Progenitor cell of endocrine pancreas (in vitro differentiated cells): ENCODE data around the gene NYAP2. TPM values are rescaled to one million over a fixed set of nuclear protein-coding genes. Genes with fewer than 3 reads are reported as not detected.

Experiments used
- DNase-seq: peaks from one replicate; pipeline ENCODE4 v3.0.0; 2021; ENCODE audit warnings: low spot score; ENCODE audit not compliant: unreplicated experiment
- H3K27ac Mint-ChIP-seq: 2 replicates; pipeline ENCODE4 v1.8.0; 2021; ENCODE audit warnings: mild to moderate bottlenecking, moderate library complexity, mixed read lengths
- H3K27me3 Mint-ChIP-seq: 2 replicates; pipeline ENCODE4 v1.8.0; 2021; ENCODE audit warnings: mixed read lengths
- H3K36me3 Mint-ChIP-seq: 2 replicates; pipeline ENCODE4 v1.8.0; 2022; ENCODE audit warnings: mixed read lengths; ENCODE audit not compliant: insufficient read depth
- H3K4me1 Mint-ChIP-seq: 2 replicates; pipeline ENCODE4 v1.8.0; 2021; ENCODE audit warnings: low read depth, mixed read lengths
- H3K4me3 Mint-ChIP-seq: 2 replicates; pipeline ENCODE4 v1.8.0; 2021; ENCODE audit warnings: low read depth, mild to moderate bottlenecking, moderate library complexity, mixed read lengths
- H3K9me3 Mint-ChIP-seq: 2 replicates; pipeline ENCODE4 v1.8.0; 2021; ENCODE audit warnings: low read depth, mixed read lengths
- CTCF ChIP-seq: fragments of 200-600 bp; sonication (generic); IDR thresholded peaks from one replicate; pipeline ENCODE4 v1.5.0; 2021; ENCODE audit warnings: antibody characterized with exemption, mild to moderate bottlenecking; ENCODE audit not compliant: unreplicated experiment
- total RNA-seq: library from RNA; stranded (reverse); gene quantifications from 2 replicates; pipeline ENCODE4 v1.2.1, GENCODE V29; 2021

Gene NYAP2
- total RNA-seq, 1 donor from 2014 or later: 0.10 TPM

- Mint-ChIP-seq H3K4me3 (no peak overlapping the region), H3K36me3 (no peaks in the 10 kb centered on the region), H3K9me3 (no peaks in the 10 kb centered on the region), H3K27me3 (peaks cover 9% of the 10 kb centered on the region), H3K4me1 (peaks cover 1% of the 10 kb centered on the region), H3K27ac (no peak overlapping the region)
- DNase-seq: no peak
- TF ChIP-seq CTCF: no peak
Observed at GRCh38 chr2:225422145-225422544, 22.6 kb downstream of the NYAP2 start.

- Mint-ChIP-seq H3K27me3 (peaks cover 7% of the 10 kb centered on the region), H3K4me1 (peaks cover 1% of the 10 kb centered on the region)
- no peak for TF ChIP-seq CTCF
Observed at GRCh38 chr2:225425284-225425683, 25.8 kb downstream of the NYAP2 start.

GRCh38 chr2:225428360-225428759 lies 28.9 kb downstream of the NYAP2 start:
- no peak for DNase-seq
- no peak overlapping the region for H3K27ac Mint-ChIP-seq

More at GRCh38 chr2:225425284-225425683, 25.8 kb downstream of the NYAP2 start:
- Mint-ChIP-seq H3K4me3 (no peak overlapping the region), H3K36me3 (no peaks in the 10 kb centered on the region), H3K9me3 (no peaks in the 10 kb centered on the region), H3K27ac (no peak overlapping the region)
- no peak for DNase-seq

GRCh38 chr2:225429717-225430116 lies 30.2 kb downstream of the NYAP2 start:
- Mint-ChIP-seq H3K27ac (no peak overlapping the region), H3K4me1 (peaks cover 1% of the 10 kb centered on the region), H3K9me3 (no peaks in the 10 kb centered on the region), H3K27me3 (peaks cover 10% of the 10 kb centered on the region), H3K36me3 (no peaks in the 10 kb centered on the region), H3K4me3 (no peak overlapping the region)
- no peak for TF ChIP-seq CTCF
- DNase-seq: no peak

More at GRCh38 chr2:225428360-225428759, 28.9 kb downstream of the NYAP2 start:
- no peak for TF ChIP-seq CTCF
- Mint-ChIP-seq H3K27me3 (peaks cover 7% of the 10 kb centered on the region), H3K4me3 (no peak overlapping the region), H3K36me3 (no peaks in the 10 kb centered on the region), H3K4me1 (peaks cover 1% of the 10 kb centered on the region), H3K9me3 (no peaks in the 10 kb centered on the region)

- no peaks in the 10 kb centered on the region for H3K4me1 Mint-ChIP-seq
- DNase-seq: no peak
- H3K36me3 Mint-ChIP-seq: no peaks in the 10 kb centered on the region
- no peak for TF ChIP-seq CTCF
- H3K27ac Mint-ChIP-seq: no peak overlapping the region
- H3K4me3 Mint-ChIP-seq: no peak overlapping the region
- H3K27me3 Mint-ChIP-seq: peaks cover 13% of the 10 kb centered on the region
- no peaks in the 10 kb centered on the region for H3K9me3 Mint-ChIP-seq
Observed at GRCh38 chr2:225431105-225431863, 31.8 kb downstream of the NYAP2 start.
